Sciatic nerve (tissue), 2 donors: Measurements from ENCODE around the gene ADPRM. TPM values are rescaled to one million over a fixed set of nuclear protein-coding genes. Genes with fewer than 3 reads are reported as not detected.

Experiments
- ATAC-seq: fragments of 200-7000 bp; cut with Tn5 transposase; one replicate; pipeline ENCODE4 v1.9.1; 2020; ENCODE audit warnings: mild to moderate bottlenecking, moderate library complexity
- DNase-seq: peaks from one replicate; pipeline ENCODE4 v3.0.0-alpha.2; 2020; ENCODE audit warnings: low spot score
- intact Hi-C: fragments of 100-400 bp; cut with DNase I; formaldehyde crosslinking; loops from one replicate; pipeline ENCODE4 v1.14.2; 2022
- total RNA-seq: library from RNA; stranded (reverse); fragmentation: NEBNext Ultra II Directional; extraction: Animal tissue kit (Norgen Biotek cat#: 25700); gene quantifications from one replicate; pipeline ENCODE4 v1.2.1, GENCODE V29; 2021
- donor health status: DM: no; HTN: no; CAD: no.
- donor health status: DM: no; HTN: no; CAD: no.

Gene ADPRM
- total RNA-seq, 1 donor from 2014 or later: 10.3 TPM

DNA sequence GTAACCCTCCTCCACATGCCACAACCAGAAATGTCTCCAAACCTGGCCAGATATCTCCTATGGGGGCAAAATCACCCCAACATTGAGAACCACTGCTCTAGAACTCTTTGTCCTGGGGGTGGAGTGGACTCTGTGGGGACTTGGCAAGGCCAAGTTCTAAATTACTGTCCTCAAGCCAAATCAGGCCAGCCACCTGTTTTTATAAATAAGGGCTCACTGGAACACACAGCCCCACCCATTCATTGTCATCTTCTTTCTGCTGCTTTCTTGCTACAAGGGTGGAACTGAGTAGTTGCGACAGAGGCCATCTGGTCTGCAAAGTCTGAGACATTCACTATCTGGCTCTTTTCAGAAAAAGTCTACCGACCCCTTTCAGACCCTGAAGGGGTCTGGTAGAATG lies 59.2 kb downstream of the ADPRM start:
- no peak for ATAC-seq
- intact Hi-C loops: no loop called here

GRCh38 chr17:10757067-10757466 lies 59.7 kb downstream of the ADPRM start:
- ATAC-seq (no peak), DNase-seq (no peak)
- intact Hi-C loops: no loop called here

More for the DNA sequence above, 59.2 kb downstream of the ADPRM start:
- no peak for DNase-seq

- no peak for DNase-seq
- intact Hi-C loops: no loop called here
- no peak for ATAC-seq
These were observed 60.3 kb downstream of the ADPRM start for GRCh38 chr17:10757647-10758046.

- ATAC-seq (no peak), DNase-seq (no peak)
- intact Hi-C loops: no loop called here
These were observed 60.7 kb downstream of the ADPRM start for GRCh38 chr17:10758062-10758461.

Other genes starting within 250 kb of the ADPRM start
- not detected for gene MYH4, start 228.0 kb upstream of the ADPRM start, total RNA-seq
- not detected for gene MYH1, start 179.1 kb upstream of the ADPRM start, total RNA-seq
- not detected for gene MYH2, start 147.9 kb upstream of the ADPRM start, total RNA-seq
- gene MYH3, start 40.3 kb upstream of the ADPRM start, total RNA-seq: 4.3 TPM
- 17.7 TPM for gene SCO1, start 61 bp upstream of the ADPRM start, total RNA-seq
- gene TMEM220, start 32.4 kb downstream of the ADPRM start, total RNA-seq: 10.3 TPM
- not detected for gene TMEM238L, start 106.5 kb downstream of the ADPRM start, total RNA-seq
- gene PIRT, start 140.5 kb downstream of the ADPRM start, total RNA-seq: not detected